Measurements from ENCODE around the gene SLC27A3.

Gene SLC27A3

DNA sequence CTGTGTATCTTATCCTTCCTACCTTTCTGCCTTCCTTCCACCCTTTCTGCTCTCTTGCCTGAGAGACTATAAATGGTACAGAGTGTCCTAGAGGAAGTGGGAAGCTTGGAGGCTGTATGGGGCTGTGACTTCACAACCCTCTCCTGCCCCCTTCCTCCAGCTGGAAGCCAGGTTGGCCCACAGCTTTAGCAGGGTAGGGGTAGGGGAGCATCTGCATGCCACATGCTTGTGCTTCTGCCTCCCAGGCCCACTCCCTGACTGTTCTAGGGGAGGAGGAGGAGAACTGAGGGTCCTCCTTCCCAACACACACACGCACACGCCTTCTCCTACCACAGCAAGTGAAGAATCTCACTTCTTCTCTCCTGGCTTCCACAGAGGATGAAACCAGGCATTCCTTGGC, 3.9 kb upstream of the SLC27A3 start:
- Histone ChIP-seq H3K36me3 (ENCODE audit: insufficient read depth) (no peaks in the 10 kb centered on the region), H3K4me2 (no peak overlapping the region), H3K4me1 (ENCODE audit: low read depth, poor library complexity, severe bottlenecking) (peaks cover 4% of the 10 kb centered on the region), H2AFZ (ENCODE audit: low read depth) (no peak overlapping the region), H3K27me3 (ENCODE audit: insufficient read depth, low read depth) (peaks cover 14% of the 10 kb centered on the region; the same call in 1 of the 2 replicates), H4K20me1 (ENCODE audit: insufficient read depth) (no peaks in the 10 kb centered on the region), H3K9ac (no peak overlapping the region), H3K4me3 (IDR thresholded peaks at IDR 0.05; ENCODE audit: insufficient read depth, low read depth, low read length) (no peak overlapping the region), H3K27ac (no peak overlapping the region), H3K79me2 (ENCODE audit: insufficient read depth, low read depth) (no peaks in the 10 kb centered on the region)
- TF ChIP-seq, protein P1, sequence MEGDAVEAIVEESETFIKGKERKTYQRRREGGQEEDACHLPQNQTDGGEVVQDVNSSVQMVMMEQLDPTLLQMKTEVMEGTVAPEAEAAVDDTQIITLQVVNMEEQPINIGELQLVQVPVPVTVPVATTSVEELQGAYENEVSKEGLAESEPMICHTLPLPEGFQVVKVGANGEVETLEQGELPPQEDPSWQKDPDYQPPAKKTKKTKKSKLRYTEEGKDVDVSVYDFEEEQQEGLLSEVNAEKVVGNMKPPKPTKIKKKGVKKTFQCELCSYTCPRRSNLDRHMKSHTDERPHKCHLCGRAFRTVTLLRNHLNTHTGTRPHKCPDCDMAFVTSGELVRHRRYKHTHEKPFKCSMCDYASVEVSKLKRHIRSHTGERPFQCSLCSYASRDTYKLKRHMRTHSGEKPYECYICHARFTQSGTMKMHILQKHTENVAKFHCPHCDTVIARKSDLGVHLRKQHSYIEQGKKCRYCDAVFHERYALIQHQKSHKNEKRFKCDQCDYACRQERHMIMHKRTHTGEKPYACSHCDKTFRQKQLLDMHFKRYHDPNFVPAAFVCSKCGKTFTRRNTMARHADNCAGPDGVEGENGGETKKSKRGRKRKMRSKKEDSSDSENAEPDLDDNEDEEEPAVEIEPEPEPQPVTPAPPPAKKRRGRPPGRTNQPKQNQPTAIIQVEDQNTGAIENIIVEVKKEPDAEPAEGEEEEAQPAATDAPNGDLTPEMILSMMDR (conservative IDR thresholded peaks at IDR 0.05; ENCODE audit: low read depth, low read length), result no peak

DNA sequence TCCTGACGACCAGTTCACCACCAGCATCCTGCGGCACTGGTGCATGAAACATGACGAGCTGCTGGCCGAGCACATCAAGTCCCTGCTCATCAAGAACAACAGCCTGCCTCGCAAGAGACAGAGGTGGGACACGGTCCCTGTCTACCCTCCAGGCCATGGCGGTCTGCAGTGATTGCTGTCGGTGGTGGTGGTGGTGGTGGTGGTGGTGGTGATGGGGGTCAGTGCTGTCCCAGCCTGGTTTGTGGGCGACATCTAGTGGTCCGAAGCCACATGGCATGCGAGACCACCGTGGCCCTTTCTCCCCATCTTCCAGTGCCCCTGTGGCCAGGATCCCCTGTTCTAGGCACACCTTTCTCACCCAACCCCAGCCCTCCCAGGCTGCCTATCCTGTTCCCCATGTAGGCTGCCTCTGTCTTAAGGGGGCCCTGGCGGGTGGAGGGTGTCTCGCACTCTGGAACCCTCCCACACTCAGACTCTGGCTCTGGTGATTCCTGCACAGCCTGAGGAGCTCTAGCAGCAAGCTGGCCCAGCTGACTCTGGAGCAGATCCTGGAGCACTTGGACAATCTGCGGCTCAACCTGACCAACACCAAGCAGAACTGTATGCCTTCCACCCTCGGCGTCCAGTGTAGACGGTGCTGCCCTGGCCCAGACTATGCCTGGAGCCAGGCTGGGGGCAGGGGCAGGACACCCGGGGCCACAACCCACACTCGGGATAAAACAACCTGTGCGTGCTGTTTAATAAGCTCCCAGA, 3.2 kb upstream of the SLC27A3 start:
- Histone ChIP-seq H4K20me1 (ENCODE audit: insufficient read depth) (no peaks in the 10 kb centered on the region), H3K4me1 (ENCODE audit: low read depth, poor library complexity, severe bottlenecking) (peaks cover 4% of the 10 kb centered on the region), H3K79me2 (ENCODE audit: insufficient read depth, low read depth) (no peaks in the 10 kb centered on the region), H3K4me3 (IDR thresholded peaks at IDR 0.05; ENCODE audit: insufficient read depth, low read depth, low read length) (no peak overlapping the region), H3K4me2 (no peak overlapping the region), H3K9ac (no peak overlapping the region), H3K27me3 (ENCODE audit: insufficient read depth, low read depth) (peaks cover 22% of the 10 kb centered on the region), H3K36me3 (ENCODE audit: insufficient read depth) (no peaks in the 10 kb centered on the region), H2AFZ (ENCODE audit: low read depth) (no peak overlapping the region), H3K27ac (no peak overlapping the region)
- TF ChIP-seq, protein P1 (conservative IDR thresholded peaks at IDR 0.05; ENCODE audit: low read depth, low read length), result peak; percentile 50

DNA sequence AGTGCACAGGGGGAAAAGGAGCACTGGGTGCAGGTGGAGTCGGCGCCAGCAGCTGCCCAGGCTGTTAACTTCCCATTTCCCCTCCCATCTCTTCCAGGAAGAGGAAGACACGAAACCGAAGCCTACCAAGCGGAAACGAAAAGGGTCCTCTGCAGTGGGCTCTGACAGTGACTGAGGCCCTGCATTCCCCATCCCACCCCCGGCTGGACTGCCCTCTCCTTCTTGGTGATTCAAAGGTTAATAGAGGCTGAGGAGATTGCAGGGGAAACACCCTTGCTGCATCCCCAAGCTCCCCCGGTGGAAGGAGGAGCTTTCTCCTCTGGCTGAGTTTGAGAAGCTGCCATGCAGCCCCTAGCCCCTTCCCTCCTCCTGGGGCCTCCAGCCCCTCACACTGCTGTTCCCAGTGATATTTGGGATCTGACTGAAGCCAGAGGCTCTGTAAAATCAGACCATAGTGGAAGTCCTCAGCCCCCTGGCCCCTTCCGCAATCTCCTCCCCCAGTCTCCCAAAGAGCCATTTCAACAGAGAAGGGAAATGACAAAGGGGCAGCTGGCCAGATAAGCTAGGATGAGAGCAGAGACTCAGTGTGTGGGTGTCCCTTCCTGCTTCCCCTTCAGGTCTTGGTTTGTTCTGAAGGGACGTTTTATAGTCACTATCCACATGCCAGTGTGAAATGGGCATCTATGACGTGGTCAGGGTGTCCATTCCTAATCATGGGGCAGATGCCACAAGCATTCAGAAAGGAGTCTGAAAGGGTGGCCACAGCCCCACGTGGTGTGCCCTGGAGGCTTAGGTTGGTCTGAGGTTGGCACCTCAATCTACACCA, 1.9 kb upstream of the SLC27A3 start:
- no peak overlapping the region for H3K4me2 ChIP-seq
- H3K36me3 ChIP-seq (ENCODE audit: insufficient read depth), result no peaks in the 10 kb centered on the region
- peaks cover 4% of the 10 kb centered on the region for H3K4me1 ChIP-seq (ENCODE audit: low read depth, poor library complexity, severe bottlenecking)
- H3K9ac ChIP-seq, result no peak overlapping the region
- no peak overlapping the region for H2AFZ ChIP-seq (ENCODE audit: low read depth)
- TF ChIP-seq, protein P1 (conservative IDR thresholded peaks at IDR 0.05; ENCODE audit: low read depth, low read length), result no peak
- peaks cover 27% of the 10 kb centered on the region for H3K27me3 ChIP-seq (ENCODE audit: insufficient read depth, low read depth)
- no peaks in the 10 kb centered on the region for H4K20me1 ChIP-seq (ENCODE audit: insufficient read depth)
- no peaks in the 10 kb centered on the region for H3K79me2 ChIP-seq (ENCODE audit: insufficient read depth, low read depth)
- H3K4me3 ChIP-seq (IDR thresholded peaks at IDR 0.05; ENCODE audit: insufficient read depth, low read depth, low read length), result no peak overlapping the region
- no peak overlapping the region for H3K27ac ChIP-seq

DNA sequence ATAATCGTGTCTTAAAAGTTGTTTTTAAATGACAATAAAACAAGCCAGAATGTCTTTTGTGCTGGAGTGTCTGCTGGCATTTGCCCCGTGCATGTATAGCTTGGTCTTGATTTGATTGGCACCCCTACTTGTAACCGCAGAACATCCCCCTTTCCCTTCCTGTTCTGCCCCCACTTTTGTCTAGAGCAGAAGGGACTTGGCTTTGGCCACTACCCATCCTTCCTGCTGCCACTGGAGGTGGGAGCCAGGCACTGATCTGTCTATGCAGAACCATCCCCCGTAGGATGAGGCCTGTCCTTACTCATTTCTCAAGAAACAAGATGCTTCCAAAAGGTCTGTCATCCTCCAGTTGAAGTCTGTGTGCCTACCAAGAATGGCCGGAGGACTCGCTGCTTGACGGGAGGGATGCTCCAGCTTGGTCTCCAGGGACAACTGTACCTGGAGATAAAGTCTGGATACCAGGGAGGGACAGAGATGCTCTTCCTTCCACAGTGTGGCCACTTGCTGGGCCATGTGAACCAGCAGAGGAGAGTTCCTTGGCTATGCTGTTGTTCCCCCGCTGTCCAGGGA, 1.1 kb upstream of the SLC27A3 start:
- no peak overlapping the region for H3K4me2 ChIP-seq
- no peak overlapping the region for H2AFZ ChIP-seq (ENCODE audit: low read depth)
- H3K79me2 ChIP-seq (ENCODE audit: insufficient read depth, low read depth), result no peaks in the 10 kb centered on the region
- H3K4me3 ChIP-seq (IDR thresholded peaks at IDR 0.05; ENCODE audit: insufficient read depth, low read depth, low read length), result no peak overlapping the region
- no peak overlapping the region for H3K27ac ChIP-seq
- peaks cover 4% of the 10 kb centered on the region for H3K4me1 ChIP-seq (ENCODE audit: low read depth, poor library complexity, severe bottlenecking)
- no peaks in the 10 kb centered on the region for H4K20me1 ChIP-seq (ENCODE audit: insufficient read depth)
- H3K27me3 ChIP-seq (ENCODE audit: insufficient read depth, low read depth), result peaks cover 27% of the 10 kb centered on the region
- H3K9ac ChIP-seq, result no peak overlapping the region
- TF ChIP-seq, protein P1 (conservative IDR thresholded peaks at IDR 0.05; ENCODE audit: low read depth, low read length), result no peak
- H3K36me3 ChIP-seq (ENCODE audit: insufficient read depth), result no peaks in the 10 kb centered on the region

Measured in KMS-11 (cell line).